ENCODE data around the gene ZFP36L2.

DNA sequence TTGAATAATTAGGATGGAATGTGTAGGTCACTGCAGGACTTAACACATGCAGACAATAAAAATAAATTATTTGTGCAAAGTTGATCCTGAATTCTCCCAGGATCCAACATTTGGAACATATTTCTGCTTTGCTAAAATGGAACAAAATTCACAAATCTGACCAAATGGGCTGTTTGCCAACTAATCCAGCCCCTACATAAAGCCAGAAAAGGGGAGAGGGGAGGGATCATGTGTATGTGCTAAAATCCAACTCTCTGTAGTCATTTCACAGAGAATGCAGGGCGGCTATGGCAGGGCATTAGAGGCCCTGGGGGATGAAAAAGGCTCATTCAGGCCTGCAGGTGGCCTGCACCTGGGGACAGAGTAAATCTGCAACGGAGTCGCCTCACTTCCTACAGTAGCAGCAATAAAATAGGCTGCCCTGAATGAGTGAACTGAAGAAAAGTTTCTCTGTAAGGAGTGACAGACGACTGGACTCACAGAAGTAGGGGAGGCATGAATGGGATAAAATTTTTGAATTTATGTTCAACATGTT lies 4.0 kb upstream of the ZFP36L2 start:
- TF ChIP-seq POLR2A (IDR thresholded peaks at IDR 0.05; ENCODE audit: low read depth) = no peak
- TF ChIP-seq, protein P1, sequence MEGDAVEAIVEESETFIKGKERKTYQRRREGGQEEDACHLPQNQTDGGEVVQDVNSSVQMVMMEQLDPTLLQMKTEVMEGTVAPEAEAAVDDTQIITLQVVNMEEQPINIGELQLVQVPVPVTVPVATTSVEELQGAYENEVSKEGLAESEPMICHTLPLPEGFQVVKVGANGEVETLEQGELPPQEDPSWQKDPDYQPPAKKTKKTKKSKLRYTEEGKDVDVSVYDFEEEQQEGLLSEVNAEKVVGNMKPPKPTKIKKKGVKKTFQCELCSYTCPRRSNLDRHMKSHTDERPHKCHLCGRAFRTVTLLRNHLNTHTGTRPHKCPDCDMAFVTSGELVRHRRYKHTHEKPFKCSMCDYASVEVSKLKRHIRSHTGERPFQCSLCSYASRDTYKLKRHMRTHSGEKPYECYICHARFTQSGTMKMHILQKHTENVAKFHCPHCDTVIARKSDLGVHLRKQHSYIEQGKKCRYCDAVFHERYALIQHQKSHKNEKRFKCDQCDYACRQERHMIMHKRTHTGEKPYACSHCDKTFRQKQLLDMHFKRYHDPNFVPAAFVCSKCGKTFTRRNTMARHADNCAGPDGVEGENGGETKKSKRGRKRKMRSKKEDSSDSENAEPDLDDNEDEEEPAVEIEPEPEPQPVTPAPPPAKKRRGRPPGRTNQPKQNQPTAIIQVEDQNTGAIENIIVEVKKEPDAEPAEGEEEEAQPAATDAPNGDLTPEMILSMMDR (IDR thresholded peaks at IDR 0.05) = no peak
